Measurements from ENCODE around the gene SNRPA.
"Not testable (repeated sequence)": the region's sequence is repeated elsewhere in the genome, so short reads cannot be mapped to it uniquely, and the experiment has no call there.

Gene SNRPA

DNA sequence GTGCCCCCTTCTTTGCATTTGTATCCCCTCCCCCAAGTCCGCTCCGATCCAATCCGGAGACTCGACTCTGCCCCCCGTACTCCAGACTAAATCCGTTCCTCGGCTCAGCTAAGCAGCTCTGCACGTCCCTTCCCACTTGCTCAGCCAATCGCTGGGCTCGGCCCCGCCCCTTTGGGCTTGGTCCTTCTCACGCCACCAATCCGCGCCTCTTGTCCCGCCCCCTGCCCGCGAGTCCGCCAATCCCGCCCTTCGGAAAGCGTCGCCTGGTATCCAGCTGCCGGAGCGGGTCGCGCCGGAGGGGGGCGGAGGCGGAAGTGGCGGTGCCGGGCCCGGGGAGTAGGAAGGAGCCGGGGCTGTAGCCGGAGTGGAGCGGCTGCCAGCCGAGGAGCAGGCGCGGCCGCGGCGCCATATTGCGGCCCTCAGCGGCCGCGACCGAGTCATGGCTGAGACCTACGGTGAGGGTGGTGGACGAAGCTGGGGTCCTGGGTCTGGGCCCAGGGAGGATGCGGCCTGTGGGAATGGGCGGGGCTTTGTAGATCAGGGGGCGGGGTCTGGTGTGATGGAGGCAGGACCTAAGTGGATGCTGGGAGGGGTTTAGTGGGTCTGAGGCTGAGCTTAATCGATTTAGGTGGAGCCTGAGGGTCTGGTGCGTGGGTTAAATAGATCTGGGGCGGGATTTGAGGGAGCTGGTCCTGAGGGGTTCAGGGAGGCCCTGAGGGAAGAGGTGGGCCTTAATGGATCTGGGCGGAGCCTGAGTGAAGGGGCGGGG is 27.1 kb downstream of the SNRPA start, which contains the start of gene RAB4B:
Gene RAB4B, plus strand, starts transcription at position 311 of the 769 bp plus-strand sequence. Its CDS starts 129 bp downstream, at position 440.
- DNase-seq = peak; percentile 100

DNA sequence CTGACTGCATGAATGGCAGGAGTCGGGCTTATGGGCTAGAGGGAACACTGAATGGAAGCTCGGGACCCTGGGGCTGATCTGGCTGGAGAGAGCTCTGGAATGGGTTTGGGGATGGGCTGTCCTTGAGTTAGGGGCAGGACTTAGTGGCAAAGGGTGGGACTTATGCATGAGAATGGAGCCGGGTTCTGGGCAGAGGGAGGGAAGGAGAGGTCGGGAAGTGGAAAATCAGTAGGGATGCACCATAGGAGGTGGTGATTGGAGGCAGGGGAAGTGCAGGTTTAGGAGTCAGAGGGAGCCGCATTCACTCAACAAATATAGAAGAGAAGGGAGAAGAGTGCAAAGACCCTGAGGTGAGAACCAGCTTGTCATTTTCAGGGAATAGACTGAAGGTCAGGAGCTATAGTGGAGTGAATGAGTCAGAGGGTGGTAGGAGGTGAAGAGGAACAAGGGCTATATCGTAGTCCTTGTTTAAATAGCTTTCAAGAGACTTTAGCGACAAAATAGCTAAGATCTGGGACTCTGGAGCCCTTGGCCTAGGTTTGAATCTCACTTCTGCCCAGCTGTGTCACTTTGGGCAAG is 27.8 kb downstream of the SNRPA start:
- DNase-seq = no peak

DNA sequence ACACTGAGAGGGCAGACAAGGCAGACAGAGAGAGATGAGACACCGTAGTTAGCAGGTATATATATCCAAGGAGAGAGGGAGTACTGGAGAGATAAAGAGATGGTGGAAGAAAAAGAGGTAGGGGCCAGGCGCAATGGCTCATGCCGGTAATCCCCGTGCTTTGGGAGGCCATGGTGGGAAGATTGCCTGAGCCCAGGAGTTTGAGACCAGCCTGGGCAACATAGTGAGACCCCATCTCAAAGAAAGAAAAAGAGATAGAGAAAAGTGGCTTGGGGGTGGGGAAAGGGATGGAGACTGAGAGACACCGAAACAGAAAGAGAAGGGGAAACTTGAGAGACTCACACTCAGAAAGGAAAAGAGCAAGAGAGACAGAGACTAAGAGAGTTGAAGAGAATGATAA is 29.6 kb downstream of the SNRPA start:
- no peak for DNase-seq

DNA sequence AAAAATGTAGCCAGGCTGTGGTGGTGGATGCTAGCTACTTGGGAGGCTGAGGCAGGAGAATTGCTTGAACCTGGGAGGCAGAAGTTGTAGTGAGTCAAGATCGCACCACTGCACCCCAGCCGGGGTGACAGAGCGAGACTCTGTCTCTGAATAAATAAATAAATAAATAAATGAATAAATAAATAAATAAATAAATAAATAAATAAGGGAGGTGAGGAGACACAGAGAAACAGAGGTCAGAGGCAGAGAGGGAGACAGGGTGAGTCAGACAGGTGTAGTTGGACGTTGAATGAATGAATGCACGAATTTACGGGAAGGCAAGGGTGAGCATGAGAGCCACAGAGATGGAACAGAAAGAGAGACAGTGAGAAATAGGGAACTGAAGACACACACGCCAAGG is 30.1 kb downstream of the SNRPA start:
- DNase-seq = no peak

DNA sequence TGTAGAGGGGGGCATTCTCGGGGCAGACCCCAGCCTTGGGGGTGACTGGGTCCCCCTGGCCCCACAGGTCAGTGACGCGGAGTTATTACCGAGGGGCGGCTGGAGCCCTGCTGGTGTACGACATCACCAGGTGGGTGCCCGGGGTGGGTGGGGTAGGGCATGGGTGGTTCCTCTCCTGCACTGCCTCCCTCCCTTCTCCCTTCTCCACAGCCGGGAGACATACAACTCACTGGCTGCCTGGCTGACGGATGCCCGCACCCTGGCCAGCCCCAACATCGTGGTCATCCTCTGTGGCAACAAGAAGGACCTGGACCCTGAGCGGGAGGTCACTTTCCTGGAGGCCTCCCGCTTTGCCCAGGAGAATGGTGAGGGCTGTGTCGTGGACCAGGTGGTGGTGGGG is 32.7 kb downstream of the SNRPA start:
- DNase-seq = no peak

DNA sequence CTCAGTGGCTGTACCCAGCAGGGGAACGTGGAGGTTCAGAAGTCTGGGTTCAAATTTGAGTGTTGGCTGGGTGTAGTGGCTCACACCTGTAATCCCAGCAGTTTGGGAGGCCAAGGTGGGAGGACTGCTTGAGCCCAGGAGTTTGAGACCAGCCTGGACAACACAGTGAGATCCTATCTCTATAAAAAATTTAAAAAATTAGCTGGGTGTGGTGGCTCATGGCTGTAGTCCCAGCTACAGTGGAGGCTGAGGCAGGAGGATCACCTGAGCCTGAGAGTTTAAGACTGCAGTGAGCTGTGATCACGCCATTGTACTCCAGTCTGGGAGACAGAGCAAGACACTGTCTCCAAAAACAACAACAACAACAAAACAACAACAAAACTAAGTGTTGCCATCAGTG is 33.1 kb downstream of the SNRPA start:
- DNase-seq = not testable (repeated sequence)

DNA sequence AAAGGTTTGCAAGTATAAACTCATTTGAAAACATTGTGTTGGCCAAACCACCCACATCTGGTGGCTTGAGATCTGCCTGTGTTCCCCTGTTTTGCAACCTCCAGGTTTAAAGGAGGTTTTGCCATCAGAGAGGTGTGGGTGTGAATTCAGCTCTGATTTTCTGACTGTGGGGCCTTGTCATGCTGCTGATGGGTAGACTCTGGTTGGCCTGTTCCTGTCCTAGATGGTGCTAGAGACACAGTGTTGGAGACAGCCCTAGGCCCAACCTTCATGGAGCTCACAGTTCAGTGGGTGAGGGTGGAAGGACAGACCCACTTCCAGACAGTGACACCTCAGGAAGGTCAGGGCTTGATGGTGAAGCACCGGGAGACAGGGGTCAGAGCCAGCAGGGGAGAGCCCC is 34.5 kb downstream of the SNRPA start:
- DNase-seq = no peak

DNA sequence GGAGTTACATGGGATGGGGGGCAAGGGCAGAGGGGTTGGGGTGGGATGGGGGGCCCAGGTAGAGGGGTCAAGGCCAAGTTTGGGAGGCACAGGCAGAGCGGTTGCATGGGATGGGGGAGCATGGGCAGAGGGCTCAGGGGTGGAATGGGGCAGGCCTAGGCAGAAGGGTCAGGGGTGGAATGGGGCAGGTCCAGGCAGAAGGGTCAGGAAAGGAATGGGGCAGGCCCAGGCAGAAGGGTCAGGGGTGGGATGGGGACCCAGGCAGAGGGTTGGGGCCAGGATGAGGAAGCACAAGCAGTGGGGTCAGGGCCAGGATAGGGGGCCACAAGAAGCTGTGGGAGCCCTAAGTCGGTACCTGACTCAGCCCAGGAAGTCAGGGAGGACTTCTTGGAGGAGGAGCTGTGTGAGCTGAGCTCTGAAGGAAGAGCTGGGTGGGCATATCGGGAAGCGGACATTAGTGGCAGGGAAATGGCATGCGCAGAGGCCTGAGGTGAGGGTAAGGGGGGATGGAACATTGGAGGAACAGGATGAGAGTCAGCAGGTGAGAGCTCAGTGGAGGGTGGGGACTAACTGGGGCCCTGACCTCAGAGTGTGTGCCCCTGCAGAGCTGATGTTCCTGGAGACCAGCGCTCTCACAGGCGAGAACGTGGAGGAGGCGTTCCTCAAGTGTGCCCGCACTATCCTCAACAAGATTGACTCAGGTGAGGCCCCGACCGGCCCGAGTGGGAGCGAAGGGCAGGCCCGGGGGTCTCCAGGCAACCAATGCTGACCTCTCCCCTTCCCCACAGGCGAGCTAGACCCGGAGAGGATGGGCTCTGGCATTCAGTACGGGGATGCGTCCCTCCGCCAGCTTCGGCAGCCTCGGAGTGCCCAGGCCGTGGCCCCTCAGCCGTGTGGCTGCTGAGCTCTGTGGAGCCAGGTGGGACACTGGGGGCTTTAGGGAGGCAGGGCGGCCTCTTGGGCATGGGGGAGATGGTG is 35.3 kb downstream of the SNRPA start:
- no peak for DNase-seq

DNA sequence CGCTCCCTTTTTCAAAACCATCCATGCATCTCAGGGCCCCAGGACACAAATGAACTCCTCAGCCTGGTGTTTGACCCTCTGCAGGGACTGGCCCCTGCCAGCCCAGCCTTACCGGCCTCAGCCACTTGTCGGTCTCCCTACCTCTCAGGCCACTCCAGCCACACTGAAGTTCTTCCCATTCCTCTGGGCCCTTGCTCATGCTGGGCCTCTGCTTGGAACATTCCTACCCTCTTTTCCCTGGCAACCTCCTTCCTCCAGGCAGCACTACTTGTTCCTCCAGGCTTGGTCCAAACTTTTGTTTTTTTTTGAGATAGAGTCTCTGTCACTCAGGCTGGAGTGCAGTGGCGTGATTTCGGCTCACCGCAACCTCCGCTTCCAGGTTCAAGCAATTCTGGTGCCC is 40.3 kb downstream of the SNRPA start:
- DNase-seq = no peak

DNA sequence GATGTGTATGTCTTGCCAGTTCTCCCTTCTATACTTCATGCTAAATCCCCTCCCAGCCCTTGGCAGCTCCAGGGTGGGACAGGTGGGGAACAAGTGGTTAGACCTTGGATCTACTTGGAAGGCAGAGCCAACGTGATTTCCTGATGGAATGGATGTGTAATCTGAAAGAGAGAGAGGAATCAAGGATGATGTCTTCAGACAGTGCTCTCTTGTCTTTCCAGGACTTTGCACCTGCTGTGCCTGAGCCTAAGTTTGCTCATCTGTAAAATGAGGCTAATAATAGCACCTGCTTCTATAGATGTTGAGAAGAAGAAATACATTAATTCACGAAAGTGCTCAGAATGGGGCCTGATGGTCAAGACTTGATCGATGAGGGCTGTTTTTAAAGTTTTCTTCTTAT is 41.0 kb downstream of the SNRPA start:
- no peak for DNase-seq

DNA sequence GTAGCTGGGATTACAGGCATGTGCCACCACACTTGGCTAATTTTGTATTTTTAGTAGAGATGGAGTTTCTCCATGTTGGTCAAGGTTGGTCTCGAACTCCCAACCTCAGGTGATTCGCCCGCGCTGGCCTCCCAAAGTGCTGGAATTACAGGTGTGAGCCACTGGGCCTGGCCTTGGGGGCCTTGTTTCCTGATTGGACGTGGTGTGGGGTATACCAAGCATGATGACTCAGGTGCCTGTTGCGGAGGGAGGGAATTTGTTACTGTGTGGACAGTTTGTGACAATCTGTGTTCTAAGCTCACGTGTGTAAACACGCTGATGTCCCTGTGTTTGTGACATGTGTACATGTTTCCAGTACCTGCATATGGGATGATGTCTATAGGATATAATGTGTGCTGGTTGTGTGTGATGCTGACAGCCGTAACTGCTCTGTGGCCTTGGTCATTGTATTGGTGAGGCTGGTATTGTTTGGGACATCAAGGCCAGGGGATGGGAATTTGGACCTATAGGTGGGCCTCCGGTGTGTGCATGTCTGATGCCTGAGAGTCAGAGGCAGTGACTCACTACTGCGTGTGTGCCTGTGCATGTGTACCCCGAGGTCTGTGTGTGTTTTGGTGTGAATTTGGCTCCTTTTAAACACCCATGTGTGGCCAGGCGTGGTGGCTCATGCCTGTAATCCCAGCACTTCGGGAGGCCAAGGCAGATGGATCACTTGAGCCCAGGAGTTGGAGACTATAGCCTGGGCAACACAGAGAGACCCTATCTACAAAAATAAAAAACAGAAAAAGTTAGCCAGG is 46.4 kb downstream of the SNRPA start:
- no peak for DNase-seq

DNA sequence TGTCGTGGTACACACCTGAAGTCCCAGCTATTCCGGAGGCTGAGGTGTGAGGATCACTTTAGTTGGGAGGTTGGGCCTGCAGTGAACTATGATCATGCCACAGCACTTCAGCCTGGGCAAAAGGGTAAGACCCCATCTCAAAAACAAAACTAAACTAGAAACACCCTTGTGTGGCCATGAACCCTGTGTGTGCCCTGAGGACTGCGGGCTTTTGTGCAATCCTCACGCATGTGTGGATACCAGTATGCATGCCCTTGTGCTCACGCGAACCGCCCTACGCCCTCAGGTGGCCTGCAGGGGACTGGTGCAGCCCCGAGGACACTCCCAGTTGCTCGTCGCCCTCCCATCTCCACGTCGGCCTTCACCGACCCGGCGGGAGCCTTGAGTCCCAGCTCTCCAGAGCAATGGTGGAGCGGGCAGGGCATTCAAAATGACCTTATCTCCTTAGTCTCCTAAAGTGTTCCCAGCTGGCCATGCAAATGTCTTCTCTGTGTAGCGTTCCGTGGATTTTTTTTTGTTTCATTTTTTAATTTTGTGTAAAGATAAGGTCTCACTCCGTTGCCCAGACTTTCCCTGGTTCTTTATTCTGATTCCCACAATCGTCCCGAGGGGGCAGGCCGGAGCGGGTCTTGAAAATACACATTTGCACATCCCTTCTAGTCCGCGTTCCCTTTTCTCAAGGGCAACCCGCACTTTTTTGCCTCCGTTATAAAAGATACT is 47.1 kb downstream of the SNRPA start:
- DNase-seq = peak; percentile 70

DNA sequence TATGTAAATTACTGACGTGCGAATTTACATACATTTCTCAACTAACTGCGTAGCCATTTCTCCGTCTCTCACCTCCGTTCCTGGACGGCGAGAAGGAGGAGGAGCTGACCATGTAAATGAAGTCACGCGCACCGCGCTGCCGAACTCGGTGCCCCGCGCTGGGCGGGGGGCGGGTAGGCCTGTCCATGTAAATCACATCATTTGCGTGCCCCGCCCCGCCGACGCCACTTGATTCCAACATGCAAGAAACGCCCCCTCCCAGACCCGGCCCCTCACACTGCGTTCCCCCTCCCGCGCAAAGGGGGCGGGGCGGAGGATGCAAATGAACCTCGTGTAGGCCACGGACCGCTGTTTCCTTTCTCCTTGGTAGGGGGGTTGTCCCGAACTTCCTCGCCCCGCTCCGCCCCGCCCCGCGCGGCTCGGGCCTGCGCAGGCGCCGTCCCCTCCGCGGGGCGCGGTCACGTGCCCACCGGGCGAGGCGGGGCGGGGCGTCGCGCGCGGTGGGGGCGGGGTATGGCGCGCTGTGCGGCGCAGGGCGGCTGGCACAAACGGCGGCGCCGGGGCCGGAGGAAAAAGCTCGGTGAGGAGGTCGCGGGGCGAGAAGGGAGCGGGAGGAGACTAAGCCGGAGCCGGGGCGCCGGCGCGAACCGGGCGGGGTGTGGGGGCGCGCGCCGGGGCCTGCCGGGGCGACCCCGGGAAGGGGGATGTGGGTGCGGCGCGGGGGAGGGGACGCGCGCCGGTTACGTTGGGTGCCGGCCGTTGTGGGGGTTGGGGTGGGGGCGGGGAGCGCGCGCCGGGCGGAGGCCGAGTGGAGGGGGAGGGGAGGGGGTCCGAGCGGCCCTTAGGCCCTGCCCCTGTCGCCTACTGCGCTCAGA is 47.9 kb downstream of the SNRPA start, which contains the start of gene EGLN2:
Gene EGLN2, plus strand, starts transcription at position 509 of the 875 bp plus-strand sequence. CDS start 1,382 bp downstream, outside the sequence.
- peak; percentile 100 for DNase-seq

DNA sequence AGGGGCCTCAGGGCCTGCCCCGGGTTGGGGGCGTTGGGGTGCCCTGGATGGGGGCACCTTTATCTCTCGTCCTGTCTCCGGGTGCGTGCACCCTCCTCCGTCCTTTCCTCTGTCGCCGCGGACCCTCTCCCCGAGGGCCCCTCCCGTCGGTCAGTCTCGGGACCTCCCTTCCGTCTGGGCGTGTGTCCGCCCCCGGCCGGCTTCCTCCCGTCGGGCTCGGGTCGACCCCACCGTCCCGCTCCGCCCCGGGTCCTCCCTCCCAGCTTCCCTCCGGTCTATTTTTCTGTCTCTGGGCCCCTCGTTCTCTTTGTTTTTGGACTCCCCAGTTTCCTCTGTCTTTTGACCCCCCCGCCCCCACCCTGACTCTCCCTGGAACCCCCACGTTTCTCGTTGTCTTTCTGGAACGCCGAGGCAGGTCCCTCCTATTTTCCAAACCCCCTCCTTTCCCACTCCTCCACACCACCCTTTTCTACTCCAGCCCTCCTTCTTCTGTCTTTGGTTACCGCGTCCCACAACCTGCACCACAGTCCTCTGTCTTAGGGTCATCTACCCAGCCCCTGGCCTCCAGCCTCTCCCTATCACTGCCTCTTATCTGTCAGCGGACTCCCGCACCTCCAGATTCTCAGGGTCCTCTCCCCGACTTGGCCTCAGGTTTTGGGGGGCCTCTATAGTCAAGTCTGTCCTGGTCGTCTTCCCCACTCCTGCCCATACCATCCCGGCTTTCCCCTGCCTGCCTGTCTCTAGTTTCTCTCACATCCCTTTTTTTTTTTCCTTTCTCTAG is 48.7 kb downstream of the SNRPA start:
- peak; percentile 60 for DNase-seq

DNA sequence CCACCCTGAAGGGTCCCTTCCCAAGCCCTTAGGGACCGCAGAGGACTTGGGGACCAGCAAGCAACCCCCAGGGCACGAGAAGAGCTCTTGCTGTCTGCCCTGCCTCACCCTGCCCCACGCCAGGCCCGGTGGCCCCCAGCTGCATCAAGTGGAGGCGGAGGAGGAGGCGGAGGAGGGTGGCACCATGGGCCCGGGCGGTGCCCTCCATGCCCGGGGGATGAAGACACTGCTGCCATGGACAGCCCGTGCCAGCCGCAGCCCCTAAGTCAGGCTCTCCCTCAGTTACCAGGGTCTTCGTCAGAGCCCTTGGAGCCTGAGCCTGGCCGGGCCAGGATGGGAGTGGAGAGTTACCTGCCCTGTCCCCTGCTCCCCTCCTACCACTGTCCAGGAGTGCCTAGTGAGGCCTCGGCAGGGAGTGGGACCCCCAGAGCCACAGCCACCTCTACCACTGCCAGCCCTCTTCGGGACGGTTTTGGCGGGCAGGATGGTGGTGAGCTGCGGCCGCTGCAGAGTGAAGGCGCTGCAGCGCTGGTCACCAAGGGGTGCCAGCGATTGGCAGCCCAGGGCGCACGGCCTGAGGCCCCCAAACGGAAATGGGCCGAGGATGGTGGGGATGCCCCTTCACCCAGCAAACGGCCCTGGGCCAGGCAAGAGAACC is 49.5 kb downstream of the SNRPA start:
- DNase-seq = no peak

DNA sequence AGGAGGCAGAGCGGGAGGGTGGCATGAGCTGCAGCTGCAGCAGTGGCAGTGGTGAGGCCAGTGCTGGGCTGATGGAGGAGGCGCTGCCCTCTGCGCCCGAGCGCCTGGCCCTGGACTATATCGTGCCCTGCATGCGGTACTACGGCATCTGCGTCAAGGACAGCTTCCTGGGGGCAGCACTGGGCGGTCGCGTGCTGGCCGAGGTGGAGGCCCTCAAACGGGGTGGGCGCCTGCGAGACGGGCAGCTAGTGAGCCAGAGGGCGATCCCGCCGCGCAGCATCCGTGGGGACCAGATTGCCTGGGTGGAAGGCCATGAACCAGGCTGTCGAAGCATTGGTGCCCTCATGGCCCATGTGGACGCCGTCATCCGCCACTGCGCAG is 50.0 kb downstream of the SNRPA start:
- DNase-seq = no peak

DNA sequence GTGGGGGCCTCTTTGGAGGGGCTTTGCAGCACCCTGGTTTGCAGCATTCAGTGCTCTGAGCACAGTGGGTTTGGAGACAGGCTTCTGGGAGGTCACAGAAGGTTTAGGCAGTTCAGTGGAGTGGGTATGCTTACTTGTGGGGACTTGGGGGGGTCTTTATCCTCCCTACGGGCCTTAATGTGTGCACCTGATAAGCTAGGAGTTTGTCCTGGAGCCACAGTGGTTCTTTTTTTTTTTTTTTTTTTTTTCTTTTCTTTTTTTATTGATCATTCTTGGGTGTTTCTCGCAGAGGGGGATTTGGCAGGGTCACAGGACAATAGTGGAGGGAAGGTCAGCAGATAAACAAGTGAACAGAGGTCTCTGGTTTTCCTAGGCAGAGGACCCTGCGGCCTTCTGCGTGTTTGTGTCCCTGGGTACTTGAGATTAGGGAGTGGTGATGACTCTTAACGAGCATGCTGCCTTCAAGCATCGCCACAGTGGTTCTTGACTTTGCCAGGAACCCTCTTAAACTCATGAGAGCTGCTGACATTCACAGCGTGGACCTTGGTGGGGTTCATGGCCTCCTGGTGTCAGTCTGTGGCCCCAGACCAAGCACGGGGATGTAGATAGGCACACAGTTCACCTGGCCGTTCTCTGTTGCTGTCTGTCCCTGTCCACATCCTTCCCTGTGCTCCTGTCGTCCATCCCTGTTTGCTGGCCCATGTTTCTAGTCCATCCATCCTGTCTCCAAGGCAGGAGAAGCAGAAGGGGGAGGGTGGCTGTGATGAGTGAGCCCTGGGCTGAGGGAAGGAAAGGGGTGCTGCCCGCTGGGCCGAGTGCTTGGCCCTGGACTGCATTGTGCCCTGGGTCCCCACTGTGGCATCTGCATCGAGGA is 50.7 kb downstream of the SNRPA start:
- no peak for DNase-seq
